ENCODE data around the gene RIMS1.
A peak's percentile ranks its signal among the peaks of the same experiment; 100 is the strongest.

The RIMS1 gene

GRCh38 chr6:71887006-71887743 is 825 bp downstream of the RIMS1 start:
- no peak for DNase-seq (ENCODE audit: low read depth)
- H3K4me3 ChIP-seq (ENCODE audit: low read depth, low read length), result peak overlapping the region; percentile 45

GRCh38 chr6:71887744-71888230 is 1.4 kb downstream of the RIMS1 start:
- no peak overlapping the region for H3K4me3 ChIP-seq (ENCODE audit: low read depth, low read length)
- TF ChIP-seq CTCF (IDR thresholded peaks at IDR 0.05; ENCODE audit: low read depth, low read length, missing control alignments), result no peak

More at GRCh38 chr6:71887006-71887743, 825 bp downstream of the RIMS1 start:
- TF ChIP-seq CTCF (IDR thresholded peaks at IDR 0.05; ENCODE audit: low read depth, low read length, missing control alignments), result no peak

GRCh38 chr6:71888756-71889340 is 2.5 kb downstream of the RIMS1 start:
- TF ChIP-seq CTCF (IDR thresholded peaks at IDR 0.05; ENCODE audit: low read depth, low read length, missing control alignments), result no peak
- H3K4me3 ChIP-seq (ENCODE audit: low read depth, low read length), result no peak overlapping the region
- no peak for DNase-seq (ENCODE audit: low read depth)

More at GRCh38 chr6:71887744-71888230, 1.4 kb downstream of the RIMS1 start:
- no peak for DNase-seq (ENCODE audit: low read depth)

GRCh38 chr6:71889366-71889765 is 3.0 kb downstream of the RIMS1 start:
- DNase-seq (ENCODE audit: low read depth), result no peak
- no peak for TF ChIP-seq CTCF (IDR thresholded peaks at IDR 0.05; ENCODE audit: low read depth, low read length, missing control alignments)
- H3K4me3 ChIP-seq (ENCODE audit: low read depth, low read length), result no peak overlapping the region

GRCh38 chr6:71892641-71893040 is 6.3 kb downstream of the RIMS1 start:
- H3K4me3 ChIP-seq (ENCODE audit: low read depth, low read length), result no peak overlapping the region
- no peak for DNase-seq (ENCODE audit: low read depth)

GRCh38 chr6:71900642-71901041 is 14.3 kb downstream of the RIMS1 start:
- no peak for DNase-seq (ENCODE audit: low read depth)
- no peak for TF ChIP-seq CTCF (IDR thresholded peaks at IDR 0.05; ENCODE audit: low read depth, low read length, missing control alignments)
- H3K4me3 ChIP-seq (ENCODE audit: low read depth, low read length), result no peak overlapping the region

More at GRCh38 chr6:71892641-71893040, 6.3 kb downstream of the RIMS1 start:
- no peak for TF ChIP-seq CTCF (IDR thresholded peaks at IDR 0.05; ENCODE audit: low read depth, low read length, missing control alignments)
